Measurements from ENCODE around the gene CCDC61. TPM values are rescaled to one million over a fixed set of nuclear protein-coding genes. Genes with fewer than 3 reads are reported as not detected.

The CCDC61 gene
- total RNA-seq, 1 donor from 2014 or later, result 12.4 TPM

GRCh38 chr19:46009530-46010510, 14.6 kb downstream of the CCDC61 start:
- Mint-ChIP-seq H3K4me3 (ENCODE audit: unreplicated experiment) (no peak overlapping the region), H3K27ac (ENCODE audit: unreplicated experiment) (no peak overlapping the region), H3K27me3 (ENCODE audit: unreplicated experiment) (peaks cover 6% of the 10 kb centered on the region), H3K9me3 (ENCODE audit: unreplicated experiment) (no peaks in the 10 kb centered on the region), H3K4me1 (ENCODE audit: unreplicated experiment) (peaks cover 6% of the 10 kb centered on the region), H3K36me3 (ENCODE audit: unreplicated experiment) (peaks cover 11% of the 10 kb centered on the region)
- peak; percentile 83 for TF ChIP-seq CTCF (IDR thresholded peaks at IDR 0.05)
- no peak for DNase-seq (ENCODE audit: extremely low spot score, unreplicated experiment)

GRCh38 chr19:46014534-46014933, 19.3 kb downstream of the CCDC61 start:
- Mint-ChIP-seq H3K9me3 (ENCODE audit: unreplicated experiment) (no peaks in the 10 kb centered on the region), H3K4me1 (ENCODE audit: unreplicated experiment) (peaks cover 17% of the 10 kb centered on the region), H3K36me3 (ENCODE audit: unreplicated experiment) (peaks cover 3% of the 10 kb centered on the region), H3K4me3 (ENCODE audit: unreplicated experiment) (peak overlapping the region; percentile 63), H3K27me3 (ENCODE audit: unreplicated experiment) (peaks cover 12% of the 10 kb centered on the region), H3K27ac (ENCODE audit: unreplicated experiment) (no peak overlapping the region)
- no peak for TF ChIP-seq CTCF (IDR thresholded peaks at IDR 0.05)
- DNase-seq (ENCODE audit: extremely low spot score, unreplicated experiment), result no peak

- no peak overlapping the region for H3K27ac Mint-ChIP-seq (ENCODE audit: unreplicated experiment)
- DNase-seq (ENCODE audit: extremely low spot score, unreplicated experiment), result no peak
- no peak for TF ChIP-seq CTCF (IDR thresholded peaks at IDR 0.05)
- H3K27me3 Mint-ChIP-seq (ENCODE audit: unreplicated experiment), result peaks cover 12% of the 10 kb centered on the region
- peaks cover 17% of the 10 kb centered on the region for H3K4me1 Mint-ChIP-seq (ENCODE audit: unreplicated experiment)
- H3K36me3 Mint-ChIP-seq (ENCODE audit: unreplicated experiment), result peaks cover 3% of the 10 kb centered on the region
- H3K9me3 Mint-ChIP-seq (ENCODE audit: unreplicated experiment), result no peaks in the 10 kb centered on the region
- peak overlapping the region; percentile 63 for H3K4me3 Mint-ChIP-seq (ENCODE audit: unreplicated experiment)
Measured at GRCh38 chr19:46014941-46015686, 19.8 kb downstream of the CCDC61 start.

- no peak for TF ChIP-seq CTCF (IDR thresholded peaks at IDR 0.05)
- no peak for DNase-seq (ENCODE audit: extremely low spot score, unreplicated experiment)
- Mint-ChIP-seq H3K27ac (ENCODE audit: unreplicated experiment) (no peak overlapping the region), H3K36me3 (ENCODE audit: unreplicated experiment) (peaks cover 3% of the 10 kb centered on the region), H3K27me3 (ENCODE audit: unreplicated experiment) (peaks cover 12% of the 10 kb centered on the region), H3K4me1 (ENCODE audit: unreplicated experiment) (peaks cover 17% of the 10 kb centered on the region), H3K9me3 (ENCODE audit: unreplicated experiment) (no peaks in the 10 kb centered on the region), H3K4me3 (ENCODE audit: unreplicated experiment) (peak overlapping the region; percentile 79)
Measured at GRCh38 chr19:46015687-46016425, 20.6 kb downstream of the CCDC61 start.
